ENCODE measurements around the gene SLC6A13.

- TF ChIP-seq POLR2A (IDR thresholded peaks at IDR 0.05) (no peak), CTCF (IDR thresholded peaks at IDR 0.05) (no peak)
These were observed 5.8 kb upstream of the SLC6A13 start for GRCh38 chr12:268483-268840.
